ENCODE results near the gene DYRK3.

DNA sequence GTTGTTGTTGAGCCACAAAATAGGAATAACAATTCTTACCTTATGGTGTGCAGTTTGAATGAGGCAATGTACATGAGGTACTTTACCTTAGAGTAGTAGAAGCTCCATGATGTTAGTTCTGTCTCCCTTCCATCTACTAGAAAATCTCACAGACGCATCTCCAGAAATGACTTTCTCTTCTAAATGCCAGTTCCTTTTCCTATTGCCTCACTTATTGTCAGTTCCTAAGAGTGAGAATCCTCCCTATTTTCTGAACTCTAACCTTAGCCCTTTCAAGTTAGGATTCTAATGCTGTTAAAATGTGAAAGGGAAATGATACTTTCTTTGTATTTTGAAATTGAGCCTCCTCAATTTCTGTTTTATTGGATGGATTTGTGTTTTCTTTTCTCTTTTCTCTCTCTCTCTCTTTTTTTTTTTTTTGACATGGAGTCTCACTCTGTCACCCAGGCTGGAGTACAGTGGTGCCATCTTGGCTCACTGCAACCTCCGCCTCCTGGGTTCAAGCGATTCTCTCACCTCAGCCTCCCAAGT, 30.8 kb downstream of the DYRK3 start:
- TF ChIP-seq POLR2A (IDR thresholded peaks at IDR 0.05; ENCODE audit: low read length) = no peak
- no peak for TF ChIP-seq GATA1 (IDR thresholded peaks at IDR 0.05; ENCODE audit: low read depth, low read length)
